HG03469 (cell line): Measurements from ENCODE around the gene ZNF296.

Experiments used
- ATAC-seq: cut with Tn5 transposase; IDR thresholded peaks from one replicate; pipeline ENCODE4 v1.9.1; 2021; ENCODE audit warnings: mild to moderate bottlenecking, moderate library complexity, moderate number of reproducible peaks; ENCODE audit not compliant: unreplicated experiment

Gene ZNF296

DNA sequence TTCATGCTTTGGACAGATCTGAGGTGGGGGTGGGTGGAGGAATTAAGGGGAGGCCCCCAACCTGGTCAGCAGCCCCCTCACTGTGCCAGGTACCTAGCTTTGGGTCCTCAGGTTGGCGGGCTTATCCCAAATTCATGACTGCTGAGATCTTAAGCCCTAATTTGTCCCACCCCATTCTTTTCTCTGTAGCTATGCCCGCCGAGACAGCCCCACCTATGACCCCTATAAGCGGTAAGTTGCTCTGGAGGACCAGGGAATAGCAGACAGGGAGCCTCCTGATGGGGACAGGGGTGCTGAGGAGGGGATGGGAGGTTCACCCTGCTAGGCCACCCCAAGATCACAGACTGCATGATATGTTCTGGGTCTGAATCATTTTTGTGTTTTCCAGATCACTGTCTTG lies 14.3 kb downstream of the ZNF296 start:
- ATAC-seq: no peak

GRCh38 chr19:45059258-45059965 lies 16.9 kb downstream of the ZNF296 start:
- ATAC-seq: no peak

GRCh38 chr19:45058622-45059159 lies 17.6 kb downstream of the ZNF296 start:
- no peak for ATAC-seq

DNA sequence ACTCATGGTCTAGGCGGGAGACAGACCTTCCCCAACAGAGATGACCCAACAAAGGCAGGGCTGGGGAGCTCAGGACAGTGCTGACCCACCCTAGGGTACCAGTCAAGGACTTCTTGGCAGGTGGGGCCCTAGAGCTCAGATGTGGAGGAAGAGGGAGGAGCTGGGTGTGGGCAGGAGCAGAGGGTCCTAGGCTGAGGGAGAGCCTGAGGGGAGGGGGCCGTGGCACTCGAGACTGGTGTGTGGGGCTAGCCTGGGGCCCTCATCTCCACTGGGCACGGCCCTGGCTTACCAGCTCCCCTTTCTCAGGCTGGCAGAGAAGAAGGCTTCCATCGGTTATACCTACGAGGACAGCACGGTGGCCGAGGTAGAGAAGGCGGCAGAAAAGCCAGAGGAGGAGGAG lies 18.8 kb downstream of the ZNF296 start:
- no peak for ATAC-seq

DNA sequence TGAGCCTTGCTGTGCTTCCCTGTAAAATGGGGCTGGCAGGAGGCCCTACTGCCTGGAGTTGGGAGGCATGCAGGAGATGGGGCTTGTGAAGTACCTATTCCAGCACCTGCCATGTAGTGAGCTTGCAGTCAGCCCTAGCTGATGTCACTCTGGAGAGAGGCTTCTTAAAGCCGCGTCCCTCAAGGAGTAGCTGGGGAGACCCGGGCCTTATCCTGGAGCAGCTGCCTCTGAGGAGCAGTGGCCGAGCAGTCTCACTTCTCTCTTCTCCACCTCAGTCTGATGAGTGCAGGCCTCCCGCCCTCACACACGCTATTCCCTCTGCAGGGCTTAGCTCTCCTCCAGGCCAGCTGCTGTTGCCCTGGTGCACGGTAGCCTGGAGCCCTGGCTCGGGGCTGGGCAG lies 19.4 kb downstream of the ZNF296 start:
- no peak for ATAC-seq

GRCh38 chr19:45051929-45052579 lies 24.2 kb downstream of the ZNF296 start:
- ATAC-seq: no peak

GRCh38 chr19:45050036-45050435 lies 26.2 kb downstream of the ZNF296 start:
- ATAC-seq: no peak

- ATAC-seq: no peak
These were observed 27.1 kb downstream of the ZNF296 start for GRCh38 chr19:45049073-45049736.

DNA sequence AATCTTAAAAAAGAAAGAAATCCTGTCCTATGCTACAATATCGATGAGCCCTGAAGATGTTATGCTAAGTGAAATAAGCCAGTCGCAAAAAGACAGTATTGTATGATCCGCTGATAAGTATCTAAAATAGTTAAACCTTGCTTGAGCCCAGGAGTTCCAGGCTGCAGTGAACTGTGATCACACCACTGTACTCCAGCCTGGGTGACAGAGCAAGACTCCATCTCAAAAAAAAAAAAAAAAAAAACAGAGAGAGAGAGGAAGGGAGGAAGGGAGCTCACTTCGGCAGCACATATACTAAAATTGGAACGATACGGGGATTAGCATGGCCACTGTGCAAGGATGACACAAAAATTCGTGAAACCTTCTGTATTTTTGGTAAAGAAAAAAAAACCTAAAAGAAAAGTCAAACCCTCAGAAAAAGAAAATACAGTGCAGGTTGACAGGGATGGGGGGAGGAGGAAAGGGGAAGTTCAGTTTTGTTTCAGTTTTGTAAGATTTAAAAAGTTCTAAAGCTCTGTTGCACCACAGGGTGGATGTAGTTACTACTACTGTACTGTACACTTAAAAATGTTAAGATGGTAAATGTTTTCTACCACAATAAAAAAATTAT lies 29.0 kb downstream of the ZNF296 start:
- ATAC-seq: no peak

DNA sequence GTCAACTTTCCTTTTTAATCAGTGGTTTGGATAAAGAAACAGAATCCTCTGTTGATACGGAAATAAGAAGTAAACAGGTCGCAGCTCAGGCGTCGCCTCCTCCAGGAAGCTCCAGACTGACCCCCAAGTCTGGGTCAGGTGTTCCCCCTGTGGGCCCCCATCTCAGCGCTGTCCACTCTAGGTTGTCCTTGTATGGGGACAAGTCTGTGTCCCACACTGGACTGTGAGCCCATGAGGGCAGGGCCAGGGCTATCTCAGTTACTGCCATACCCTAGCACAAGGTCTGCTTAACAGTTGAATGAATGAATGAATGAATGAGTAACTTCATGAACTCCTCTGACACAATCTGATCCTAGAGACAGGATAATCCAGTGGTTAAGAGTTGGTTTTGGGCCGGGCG lies 29.9 kb downstream of the ZNF296 start:
- no peak for ATAC-seq

GRCh38 chr19:45045671-45046353 lies 30.5 kb downstream of the ZNF296 start:
- ATAC-seq: no peak

- no peak for ATAC-seq
These were observed 35.2 kb downstream of the ZNF296 start for GRCh38 chr19:45041125-45041524.

DNA sequence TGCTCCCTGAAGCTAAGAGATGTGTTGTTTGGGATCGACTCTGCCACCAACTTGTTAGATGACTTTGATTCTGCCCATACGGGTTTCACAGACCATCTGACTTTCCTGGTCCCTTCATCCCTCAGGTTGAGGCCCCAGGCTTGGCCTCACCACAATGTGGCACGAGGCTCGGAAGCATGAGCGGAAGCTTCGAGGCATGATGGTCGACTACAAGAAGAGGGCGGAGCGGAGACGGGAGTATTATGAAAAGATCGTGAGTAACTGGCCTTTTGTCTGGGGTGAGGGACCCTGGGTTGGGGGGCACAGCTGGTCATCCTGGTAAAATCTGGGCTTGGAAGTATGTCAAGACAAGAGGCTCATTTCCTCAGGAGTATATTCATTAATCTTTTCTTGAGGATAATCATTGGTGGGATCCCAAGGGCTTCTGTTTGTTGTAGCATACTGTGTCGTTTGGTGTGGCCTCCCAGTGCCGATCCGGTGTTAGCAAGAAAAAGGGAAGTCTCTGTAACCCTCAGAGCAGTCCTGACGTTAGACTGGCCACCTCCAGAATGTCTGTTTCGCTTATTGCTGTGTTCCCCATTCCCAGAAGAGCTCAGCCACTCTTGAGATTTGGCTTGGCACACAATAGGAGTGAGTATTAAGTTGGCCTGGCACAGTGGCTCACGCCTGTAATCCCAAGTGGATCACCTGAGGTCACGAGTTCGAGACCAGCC lies 36.1 kb downstream of the ZNF296 start:
- no peak for ATAC-seq

GRCh38 chr19:45038931-45039893 lies 37.1 kb downstream of the ZNF296 start, which contains the start of gene CLASRP:
Gene CLASRP (plus strand): TSS chr19:45039045. CDS start chr19:45040213, 1,168 bp downstream.
- peak; percentile 48 for ATAC-seq

DNA sequence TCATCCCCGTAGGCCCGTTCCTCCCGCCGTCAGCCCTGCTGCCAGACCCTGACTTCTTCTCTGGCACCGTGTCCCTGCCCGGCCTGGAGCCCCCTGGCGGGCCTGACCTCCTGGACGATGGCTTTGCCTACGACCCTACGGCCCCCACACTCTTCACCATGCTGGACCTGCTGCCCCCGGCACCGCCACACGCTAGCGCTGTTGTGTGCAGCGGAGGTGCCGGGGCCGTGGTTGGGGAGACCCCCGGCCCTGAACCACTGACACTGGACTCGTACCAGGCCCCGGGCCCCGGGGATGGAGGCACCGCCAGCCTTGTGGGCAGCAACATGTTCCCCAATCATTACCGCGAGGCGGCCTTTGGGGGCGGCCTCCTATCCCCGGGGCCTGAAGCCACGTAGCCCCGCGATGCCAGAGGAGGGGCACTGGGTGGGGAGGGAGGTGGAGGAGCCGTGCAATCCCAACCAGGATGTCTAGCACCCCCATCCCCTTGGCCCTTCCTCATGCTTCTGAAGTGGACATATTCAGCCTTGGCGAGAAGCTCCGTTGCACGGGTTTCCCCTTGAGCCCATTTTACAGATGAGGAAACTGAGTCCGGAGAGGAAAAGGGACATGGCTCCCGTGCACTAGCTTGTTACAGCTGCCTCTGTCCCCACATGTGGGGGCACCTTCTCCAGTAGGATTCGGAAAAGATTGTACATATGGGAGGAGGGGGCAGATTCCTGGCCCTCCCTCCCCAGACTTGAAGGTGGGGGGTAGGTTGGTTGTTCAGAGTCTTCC lies 38.7 kb downstream of the ZNF296 start:
- ATAC-seq: no peak

- ATAC-seq: no peak
These were observed 40.5 kb downstream of the ZNF296 start for GRCh38 chr19:45035755-45036154.

DNA sequence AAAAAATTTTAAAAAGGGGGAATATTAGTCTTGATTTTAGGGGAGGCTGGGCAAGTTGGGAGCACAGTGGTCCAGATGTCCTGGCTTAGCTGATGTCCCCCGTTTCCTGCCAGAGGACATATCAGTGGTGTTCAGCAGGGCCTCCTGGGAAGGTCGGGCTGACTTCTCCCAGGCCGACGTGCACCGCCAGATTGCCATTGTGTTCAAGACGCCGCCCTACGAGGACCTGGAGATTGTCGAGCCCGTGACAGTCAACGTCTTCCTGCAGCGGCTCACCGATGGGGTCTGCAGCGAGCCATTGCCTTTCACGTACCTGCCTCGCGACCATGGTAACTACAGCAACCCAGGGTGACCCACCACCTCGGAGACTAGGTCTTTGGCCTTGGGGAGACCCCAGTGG lies 43.9 kb downstream of the ZNF296 start:
- ATAC-seq: no peak

DNA sequence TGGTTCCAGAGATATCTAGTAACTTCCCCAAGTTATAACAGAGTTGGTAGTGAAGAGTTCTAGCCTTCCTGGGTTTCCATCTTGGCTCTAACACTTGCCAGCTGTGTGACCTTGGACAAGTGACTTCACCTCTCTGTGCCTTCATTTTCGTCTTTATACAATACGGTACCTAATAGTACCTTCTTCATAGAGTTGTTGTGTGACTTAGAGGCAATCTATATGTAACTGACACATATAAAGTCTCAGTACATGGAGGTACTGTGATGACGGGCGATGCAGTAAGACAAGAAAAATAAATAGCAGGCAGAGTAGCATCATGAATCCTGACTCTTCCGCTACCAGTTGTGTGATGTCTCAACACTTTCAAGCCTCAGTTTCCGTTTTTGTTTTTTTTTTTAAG lies 45.5 kb downstream of the ZNF296 start:
- no peak for ATAC-seq
